ENCODE measurements around the gene RAB26. TPM values are rescaled to one million over a fixed set of nuclear protein-coding genes. Genes with fewer than 3 reads are reported as not detected.

RAB26 gene
- total RNA-seq, 1 donor from 2014 or later, result 0.80 TPM

GRCh38 chr16:2188395-2188794 lies 40.0 kb downstream of the RAB26 start:
- intact Hi-C loops (cut with DNase I), result no loop called here
- TF ChIP-seq, protein P1, sequence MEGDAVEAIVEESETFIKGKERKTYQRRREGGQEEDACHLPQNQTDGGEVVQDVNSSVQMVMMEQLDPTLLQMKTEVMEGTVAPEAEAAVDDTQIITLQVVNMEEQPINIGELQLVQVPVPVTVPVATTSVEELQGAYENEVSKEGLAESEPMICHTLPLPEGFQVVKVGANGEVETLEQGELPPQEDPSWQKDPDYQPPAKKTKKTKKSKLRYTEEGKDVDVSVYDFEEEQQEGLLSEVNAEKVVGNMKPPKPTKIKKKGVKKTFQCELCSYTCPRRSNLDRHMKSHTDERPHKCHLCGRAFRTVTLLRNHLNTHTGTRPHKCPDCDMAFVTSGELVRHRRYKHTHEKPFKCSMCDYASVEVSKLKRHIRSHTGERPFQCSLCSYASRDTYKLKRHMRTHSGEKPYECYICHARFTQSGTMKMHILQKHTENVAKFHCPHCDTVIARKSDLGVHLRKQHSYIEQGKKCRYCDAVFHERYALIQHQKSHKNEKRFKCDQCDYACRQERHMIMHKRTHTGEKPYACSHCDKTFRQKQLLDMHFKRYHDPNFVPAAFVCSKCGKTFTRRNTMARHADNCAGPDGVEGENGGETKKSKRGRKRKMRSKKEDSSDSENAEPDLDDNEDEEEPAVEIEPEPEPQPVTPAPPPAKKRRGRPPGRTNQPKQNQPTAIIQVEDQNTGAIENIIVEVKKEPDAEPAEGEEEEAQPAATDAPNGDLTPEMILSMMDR (IDR thresholded peaks at IDR 0.05), result no peak
- no peak overlapping the region for H3K4me3 ChIP-seq
- H3K4me1 ChIP-seq, result no peaks in the 10 kb centered on the region
- H3K27ac ChIP-seq, result no peak overlapping the region
- DNase-seq (no peak), ATAC-seq (no peak)
- no peaks in the 10 kb centered on the region for H3K36me3 ChIP-seq
- H3K27me3 ChIP-seq (ENCODE audit: low read depth), result no peaks in the 10 kb centered on the region
- H3K9me3 ChIP-seq, result no peaks in the 10 kb centered on the region

- Histone ChIP-seq H3K36me3 (no peaks in the 10 kb centered on the region), H3K4me1 (no peaks in the 10 kb centered on the region), H3K9me3 (no peaks in the 10 kb centered on the region), H3K27ac (no peak overlapping the region), H3K4me3 (no peak overlapping the region), H3K27me3 (ENCODE audit: low read depth) (peaks cover 4% of the 10 kb centered on the region)
- DNase-seq (no peak), ATAC-seq (no peak)
- intact Hi-C loops (cut with DNase I), result no loop called here
- TF ChIP-seq, protein P1 (IDR thresholded peaks at IDR 0.05), result no peak
These were observed 40.9 kb downstream of the RAB26 start for GRCh38 chr16:2189252-2189893.

GRCh38 chr16:2190002-2190658 lies 41.7 kb downstream of the RAB26 start:
- intact Hi-C loops (cut with DNase I), result no loop called here
- DNase-seq (no peak), ATAC-seq (no peak)

DNA sequence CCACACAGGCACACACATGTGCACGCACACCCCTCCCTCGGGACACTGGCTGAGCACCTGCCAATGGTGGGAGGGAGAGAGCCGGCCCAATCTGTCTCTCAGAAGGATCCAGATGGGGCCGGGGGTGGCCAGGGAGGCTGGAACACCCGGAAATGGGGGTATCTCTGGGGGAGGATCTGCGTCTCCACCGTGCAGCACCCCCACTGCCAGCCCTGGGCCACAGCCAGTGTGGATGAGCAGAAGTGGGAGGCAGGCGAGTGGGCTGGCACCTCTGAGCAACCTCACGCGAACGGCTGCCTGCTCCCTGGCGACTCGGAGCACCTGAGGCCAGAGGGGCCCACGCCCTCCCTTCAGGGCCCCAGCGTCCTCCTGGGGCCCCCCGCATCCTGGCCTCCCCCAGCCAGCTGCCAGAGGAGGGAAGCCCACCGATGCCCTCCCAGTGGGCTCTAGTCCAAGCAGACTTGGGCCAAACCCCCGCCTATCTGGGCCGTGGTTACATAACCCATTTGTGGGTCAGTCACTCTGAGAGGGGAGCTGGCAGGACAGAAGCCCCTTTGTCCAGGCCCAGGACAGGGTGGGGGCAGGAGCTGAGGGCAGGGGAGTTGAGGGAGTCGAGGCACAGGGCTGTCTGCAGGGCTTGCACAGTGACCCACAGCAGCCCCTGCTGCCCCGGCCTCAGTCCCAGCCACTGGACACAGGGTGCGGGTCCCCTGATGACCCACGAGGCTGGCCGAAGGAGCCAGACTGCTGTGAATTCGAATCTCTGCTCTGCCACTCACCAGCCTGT lies 42.4 kb downstream of the RAB26 start:
- Histone ChIP-seq H3K4me3 (no peak overlapping the region), H3K27ac (no peak overlapping the region), H3K4me1 (peaks cover 8% of the 10 kb centered on the region), H3K36me3 (no peaks in the 10 kb centered on the region), H3K27me3 (ENCODE audit: low read depth) (peaks cover 19% of the 10 kb centered on the region), H3K9me3 (no peaks in the 10 kb centered on the region)
- TF ChIP-seq, protein P1 (IDR thresholded peaks at IDR 0.05), result no peak
- DNase-seq (no peak), ATAC-seq (no peak)
- intact Hi-C loops (cut with DNase I), result no loop called here

More at GRCh38 chr16:2190002-2190658, 41.7 kb downstream of the RAB26 start:
- H3K27ac ChIP-seq, result no peak overlapping the region
- no peaks in the 10 kb centered on the region for H3K36me3 ChIP-seq
- no peaks in the 10 kb centered on the region for H3K9me3 ChIP-seq
- no peak overlapping the region for H3K4me3 ChIP-seq
- peaks cover 1% of the 10 kb centered on the region for H3K4me1 ChIP-seq
- peaks cover 12% of the 10 kb centered on the region for H3K27me3 ChIP-seq (ENCODE audit: low read depth)
- TF ChIP-seq, protein P1 (IDR thresholded peaks at IDR 0.05), result no peak

DNA sequence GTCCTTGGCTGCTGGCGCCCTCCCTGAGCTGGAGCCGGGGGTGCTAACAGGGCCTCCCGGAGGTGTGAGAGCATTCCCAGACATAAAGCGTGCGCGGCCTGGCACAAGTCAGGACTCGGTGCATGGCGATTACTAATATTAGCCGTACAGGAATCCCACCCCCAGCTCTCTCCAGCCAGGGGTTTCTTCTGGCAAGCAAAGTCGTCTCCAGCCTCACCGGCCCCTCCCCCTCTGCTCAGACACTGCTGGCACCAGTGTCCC lies 43.0 kb downstream of the RAB26 start:
- H3K36me3 ChIP-seq, result no peaks in the 10 kb centered on the region
- no peak for ATAC-seq
- H3K4me1 ChIP-seq, result peaks cover 10% of the 10 kb centered on the region
- no peak overlapping the region for H3K27ac ChIP-seq
- no peaks in the 10 kb centered on the region for H3K9me3 ChIP-seq
- TF ChIP-seq, protein P1 (IDR thresholded peaks at IDR 0.05), result no peak
- DNase-seq, result no peak
- H3K27me3 ChIP-seq (ENCODE audit: low read depth), result peaks cover 22% of the 10 kb centered on the region
- H3K4me3 ChIP-seq, result no peak overlapping the region
- intact Hi-C loops (cut with DNase I), result no loop called here
